Endodermal cell (in vitro differentiated cells): Measurements from ENCODE around the gene SAMD10. TPM values are rescaled to one million over a fixed set of nuclear protein-coding genes. Genes with fewer than 3 reads are reported as not detected.

Experiments used
- DNase-seq: peaks from one replicate; pipeline ENCODE4 v3.0.0-alpha.2; 2017
- H3K27ac ChIP-seq: 2 replicates; pipeline ENCODE4 v1.5.1; 2013; ENCODE audit warnings: mild to moderate bottlenecking, low read depth, low read length, moderate library complexity
- H3K27me3 ChIP-seq: 2 replicates; pipeline ENCODE4 v1.6.1; 2013; ENCODE audit warnings: mild to moderate bottlenecking, low read length, moderate library complexity; ENCODE audit not compliant: insufficient read depth, control insufficient read depth, poor library complexity, severe bottlenecking
- H3K36me3 ChIP-seq: 2 replicates; pipeline ENCODE4 v1.7.0; 2013; ENCODE audit warnings: mild to moderate bottlenecking, low read length, moderate library complexity; ENCODE audit not compliant: control insufficient read depth, insufficient read depth
- H3K4me1 ChIP-seq: one replicate; pipeline ENCODE4 v1.7.0; 2013; ENCODE audit warnings: low read length; ENCODE audit not compliant: control insufficient read depth, insufficient read depth
- H3K4me3 ChIP-seq: 2 replicates; pipeline ENCODE4 v1.5.1; 2013; ENCODE audit warnings: mild to moderate bottlenecking, low read length, moderate library complexity
- H3K9ac ChIP-seq: 2 replicates; pipeline ENCODE4 v1.6.1; 2013; ENCODE audit warnings: mild to moderate bottlenecking, low read length, moderate library complexity; ENCODE audit not compliant: poor library complexity, severe bottlenecking; ENCODE audit errors: extremely low read depth
- H3K9me3 ChIP-seq: 2 replicates; pipeline ENCODE4 v1.6.1; 2013; ENCODE audit warnings: mild to moderate bottlenecking, low read length, moderate library complexity; ENCODE audit not compliant: control insufficient read depth
- H3K27ac Mint-ChIP-seq: 2 replicates; pipeline ENCODE4 v1.8.0; 2020; ENCODE audit warnings: mixed read lengths
- H3K27me3 Mint-ChIP-seq: 2 replicates; pipeline ENCODE4 v1.8.0; 2021; ENCODE audit warnings: mild to moderate bottlenecking, mixed read lengths; ENCODE audit not compliant: insufficient read depth
- H3K36me3 Mint-ChIP-seq: 2 replicates; pipeline ENCODE4 v1.8.0; 2020; ENCODE audit warnings: low read depth, mixed read lengths
- H3K4me1 Mint-ChIP-seq: 2 replicates; pipeline ENCODE4 v1.8.0; 2020; ENCODE audit warnings: mixed read lengths
- H3K4me3 Mint-ChIP-seq: 2 replicates; pipeline ENCODE4 v1.8.0; 2020; ENCODE audit warnings: mild to moderate bottlenecking, moderate library complexity, mixed read lengths
- H3K9me3 Mint-ChIP-seq: 2 replicates; pipeline ENCODE4 v1.8.0; 2020; ENCODE audit warnings: mild to moderate bottlenecking, mixed read lengths
- CTCF ChIP-seq: fragments of 200-600 bp; sonication (generic); conservative IDR thresholded peaks from 2 replicates; pipeline ENCODE4 v1.5.0; 2021; ENCODE audit warnings: antibody characterized with exemption, mild to moderate bottlenecking
- WGBS, 2 experiments: methylation state at CpG; one replicate each; pipeline versions ENCODE4 v1.1.5 to v1.1.7; 2013; ENCODE audit warnings: missing lambda C conversion rate in 2 of 2, mixed read lengths in 1 of 2; ENCODE audit not compliant: insufficient coverage in 1 of 2, insufficient read length in 1 of 2; 5-methylcytosine and 5-hydroxymethylcytosine counted together
- total RNA-seq, 2 donors: library from RNA; stranded (reverse); fragmentation: NEBNext Ultra II Directional in 1 of 2; extraction: Animal tissue kit (Norgen Biotek cat#: 25700) in 1 of 2; gene quantifications; 2 replicates in 1 of 2; 3 replicates in 1 of 2; pipeline ENCODE4 v1.2.1, GENCODE V29; 2021

SAMD10 gene
- total RNA-seq, 2 donors from 2014 or later, result 5.6 to 6.0 TPM

DNA sequence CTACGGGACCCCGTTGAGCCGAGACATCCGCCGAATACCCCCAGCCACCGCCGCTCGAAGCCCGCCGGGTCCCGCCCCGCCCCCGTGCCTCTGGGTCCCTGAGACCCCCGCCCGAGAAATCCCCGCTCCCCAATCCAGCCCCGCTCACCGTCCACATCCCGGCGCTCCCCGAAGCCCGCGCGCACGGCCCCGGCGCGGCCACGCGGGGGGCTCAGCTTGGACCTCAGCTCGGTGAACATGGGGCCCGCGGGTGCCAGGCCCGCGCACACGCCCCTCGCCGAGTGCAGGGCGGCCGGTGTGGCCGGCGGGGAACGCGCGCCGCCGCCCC, 249 bp downstream of the SAMD10 start:
- H3K9ac ChIP-seq, result peak overlapping the region; percentile 6
- H3K27me3 ChIP-seq, result no peaks in the 10 kb centered on the region
- peaks cover 18% of the 10 kb centered on the region for H3K36me3 Mint-ChIP-seq
- H3K27me3 Mint-ChIP-seq, result peaks cover 10% of the 10 kb centered on the region
- H3K36me3 ChIP-seq, result peaks cover 14% of the 10 kb centered on the region
- peak overlapping the region; percentile 81 for H3K4me3 ChIP-seq
- H3K4me1 Mint-ChIP-seq, result peaks cover 19% of the 10 kb centered on the region
- H3K27ac ChIP-seq, result no peak overlapping the region
- peaks cover 9% of the 10 kb centered on the region for H3K4me1 ChIP-seq
- peak overlapping the region; percentile 88 for H3K4me3 Mint-ChIP-seq
- H3K9me3 Mint-ChIP-seq, result no peaks in the 10 kb centered on the region
- DNase-seq, result peak; percentile 66
- WGBS, 2 experiments, result 0% methylated on average over 4 to 47 of the region's 47 CpGs
- no peaks in the 10 kb centered on the region for H3K9me3 ChIP-seq
- TF ChIP-seq CTCF, result no peak
- H3K27ac Mint-ChIP-seq, result no peak overlapping the region

GRCh38 chr20:63978319-63979228, 868 bp downstream of the SAMD10 start:
- peaks cover 10% of the 10 kb centered on the region for H3K36me3 ChIP-seq
- peaks cover 9% of the 10 kb centered on the region for H3K4me1 ChIP-seq
- H3K27me3 Mint-ChIP-seq, result peaks cover 10% of the 10 kb centered on the region
- H3K27ac ChIP-seq, result no peak overlapping the region
- peaks cover 15% of the 10 kb centered on the region for H3K36me3 Mint-ChIP-seq
- TF ChIP-seq CTCF, result no peak
- peak overlapping the region; percentile 6 for H3K9ac ChIP-seq
- H3K4me3 Mint-ChIP-seq, result peak overlapping the region; percentile 88
- peak; percentile 91 for DNase-seq
- peaks cover 19% of the 10 kb centered on the region for H3K4me1 Mint-ChIP-seq
- H3K9me3 Mint-ChIP-seq, result no peaks in the 10 kb centered on the region
- H3K9me3 ChIP-seq, result no peaks in the 10 kb centered on the region
- peak overlapping the region; percentile 81 for H3K4me3 ChIP-seq
- WGBS, 2 experiments, result 10 to 17% methylated on average over 16 to 51 of the region's 52 CpGs
- no peaks in the 10 kb centered on the region for H3K27me3 ChIP-seq
- no peak overlapping the region for H3K27ac Mint-ChIP-seq

DNA sequence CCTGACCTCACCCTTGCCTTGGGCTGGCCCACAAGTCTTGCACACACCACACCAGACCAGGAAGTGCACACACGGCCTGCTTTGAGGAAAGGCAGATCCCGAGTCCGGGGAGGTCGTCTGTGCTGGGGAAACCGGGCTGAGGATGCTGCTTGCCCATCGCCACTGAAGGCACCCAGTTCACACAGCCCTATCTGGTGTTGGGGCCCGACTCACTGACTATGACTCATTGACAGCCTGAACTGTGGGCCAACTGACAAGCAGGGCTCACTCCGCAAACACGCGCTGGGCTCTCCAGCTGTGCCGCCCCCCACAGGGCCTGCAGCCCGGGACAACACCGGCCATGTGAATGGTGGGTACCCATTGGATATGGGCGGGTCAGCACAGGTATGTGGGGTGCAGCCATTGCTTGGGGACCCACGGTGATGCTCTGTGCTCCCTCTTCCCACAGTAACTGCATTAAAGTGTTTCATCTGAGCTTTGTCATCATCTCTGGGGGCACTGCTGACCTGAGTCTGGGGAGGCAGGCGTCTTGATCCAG, 1.6 kb downstream of the SAMD10 start:
- Mint-ChIP-seq H3K4me1 (peaks cover 19% of the 10 kb centered on the region), H3K27ac (no peak overlapping the region), H3K36me3 (peaks cover 9% of the 10 kb centered on the region), H3K4me3 (peak overlapping the region; percentile 88), H3K27me3 (peaks cover 11% of the 10 kb centered on the region), H3K9me3 (no peaks in the 10 kb centered on the region)
- Histone ChIP-seq H3K9ac (no peak overlapping the region), H3K4me3 (peak overlapping the region; percentile 81), H3K4me1 (peaks cover 9% of the 10 kb centered on the region), H3K27ac (no peak overlapping the region), H3K9me3 (no peaks in the 10 kb centered on the region), H3K36me3 (peaks cover 4% of the 10 kb centered on the region), H3K27me3 (no peaks in the 10 kb centered on the region)
- TF ChIP-seq CTCF, result no peak
- WGBS, 2 experiments, result 80 to 81% methylated on average over 11 to 16 of the region's 16 CpGs
- peak; percentile 55 for DNase-seq
